Fibroblast of skin of right biceps (primary cell): ENCODE results near the gene ACAP2.
"Not testable (repeated sequence)": the region's sequence is repeated elsewhere in the genome, so short reads cannot be mapped to it uniquely, and the experiment has no call there.

Experiments
- DNase-seq: peaks from one replicate; pipeline ENCODE4 v3.0.0-alpha.2; 2013

The ACAP2 gene

GRCh38 chr3:195443391-195443989 lies 670 bp upstream of the ACAP2 start:
- no peak for DNase-seq

GRCh38 chr3:195441992-195442572 lies 738 bp downstream of the ACAP2 start:
- DNase-seq = peak; percentile 43

GRCh38 chr3:195441476-195441991 lies 1.3 kb downstream of the ACAP2 start:
- no peak for DNase-seq

GRCh38 chr3:195441051-195441450 lies 1.8 kb downstream of the ACAP2 start:
- DNase-seq = no peak

- DNase-seq = no peak
These were observed 2.4 kb downstream of the ACAP2 start for GRCh38 chr3:195440379-195440778.

GRCh38 chr3:195438371-195438770 lies 4.4 kb downstream of the ACAP2 start:
- DNase-seq = no peak

GRCh38 chr3:195425849-195426248 lies 17.0 kb downstream of the ACAP2 start:
- DNase-seq = no peak

GRCh38 chr3:195423818-195424217 lies 19.0 kb downstream of the ACAP2 start:
- no peak for DNase-seq

GRCh38 chr3:195421400-195421799 lies 21.4 kb downstream of the ACAP2 start:
- no peak for DNase-seq

- DNase-seq = no peak
These were observed 26.0 kb downstream of the ACAP2 start for GRCh38 chr3:195416795-195417194.

- DNase-seq = peak; percentile 71
These were observed 31.0 kb downstream of the ACAP2 start for GRCh38 chr3:195411836-195412235.

- DNase-seq = no peak
These were observed 32.3 kb downstream of the ACAP2 start for GRCh38 chr3:195410546-195410945.

- no peak for DNase-seq
These were observed 35.0 kb downstream of the ACAP2 start for GRCh38 chr3:195407531-195408409.

GRCh38 chr3:195405651-195406050 lies 37.2 kb downstream of the ACAP2 start:
- DNase-seq = no peak

- DNase-seq = no peak
These were observed 38.9 kb downstream of the ACAP2 start for GRCh38 chr3:195403841-195404408.

GRCh38 chr3:195403244-195403643 lies 39.6 kb downstream of the ACAP2 start:
- DNase-seq = no peak

- DNase-seq = no peak
These were observed 40.9 kb downstream of the ACAP2 start for GRCh38 chr3:195401943-195402342.

GRCh38 chr3:195398460-195398859 lies 44.4 kb downstream of the ACAP2 start:
- DNase-seq = not testable (repeated sequence)

GRCh38 chr3:195397524-195397923 lies 45.3 kb downstream of the ACAP2 start:
- no peak for DNase-seq

GRCh38 chr3:195395208-195395816 lies 47.5 kb downstream of the ACAP2 start:
- no peak for DNase-seq

GRCh38 chr3:195394700-195395099 lies 48.1 kb downstream of the ACAP2 start:
- DNase-seq = peak; percentile 11

GRCh38 chr3:195394024-195394423 lies 48.8 kb downstream of the ACAP2 start:
- no peak for DNase-seq

- DNase-seq = no peak
These were observed 54.4 kb downstream of the ACAP2 start for GRCh38 chr3:195388380-195388779.
